Breast epithelium (tissue), 4 donors: ENCODE results near the gene FAM24A. TPM values are rescaled to one million over a fixed set of nuclear protein-coding genes. Genes with fewer than 3 reads are reported as not detected.
A peak's percentile ranks its signal among the peaks of the same experiment; 100 is the strongest.
"Not testable (repeated sequence)": the region's sequence is repeated elsewhere in the genome, so short reads cannot be mapped to it uniquely, and the experiment has no call there.

Experiments
- DNase-seq, 2 donors: peaks; one replicate each; pipeline ENCODE4 v3.0.0-alpha.2; 2019; ENCODE audit warnings: low spot score in 2 of 2
- H3K27ac ChIP-seq, 2 donors: fragments of 200-600 bp; sonication (generic) in 1 of 2; one replicate each; pipeline ENCODE4 v1.5.1; 2016 to 2019; ENCODE audit warnings: mild to moderate bottlenecking in 1 of 2
- H3K27me3 ChIP-seq, 2 donors: fragments of 200-600 bp; sonication (generic) in 1 of 2; one replicate each; pipeline versions ENCODE4 v1.5.1 to v1.6.0; 2017 to 2019; ENCODE audit warnings: control low read depth in 1 of 2, mild to moderate bottlenecking in 1 of 2
- H3K36me3 ChIP-seq: fragments of 200-600 bp; one replicate; pipeline ENCODE4 v1.5.1; 2019
- H3K4me1 ChIP-seq, 2 donors: fragments of 200-600 bp; sonication (generic); one replicate each; pipeline ENCODE4 v1.5.1; 2016 to 2019; ENCODE audit warnings: control low read depth in 1 of 2
- H3K4me3 ChIP-seq, 3 donors: fragments of 200-600 bp; sonication (generic); 1 replicate in 2 of 3; 2 replicates in 1 of 3; pipeline ENCODE4 v1.5.1; 2016 to 2019; ENCODE audit warnings: mild to moderate bottlenecking in 3 of 3, moderate library complexity in 2 of 3
- H3K9me3 ChIP-seq, 2 donors: fragments of 200-600 bp; sonication (generic) in 1 of 2; one replicate each; pipeline ENCODE4 v1.5.1; 2016 to 2019; ENCODE audit warnings: control low read depth in 1 of 2
- CTCF ChIP-seq, 3 donors: fragments of 450-650 bp; IDR thresholded peaks; one replicate each; pipeline ENCODE4 v1.5.1; 2016 to 2017; ENCODE audit warnings: antibody characterized with exemption in 3 of 3, mild to moderate bottlenecking in 3 of 3, moderate library complexity in 3 of 3
- POLR2A ChIP-seq: fragments of 450-650 bp; IDR thresholded peaks from one replicate; pipeline ENCODE4 v1.6.1; 2016; ENCODE audit warnings: antibody characterized with exemption, mild to moderate bottlenecking, moderate library complexity
- POLR2AphosphoS5 ChIP-seq, 3 donors: sonication (generic); formaldehyde crosslinking; IDR thresholded peaks; one replicate each; pipeline ENCODE4 v1.6.1; 2017; ENCODE audit warnings: antibody characterized with exemption in 3 of 3
- intact Hi-C: fragments of 100-400 bp; cut with DNase I; formaldehyde crosslinking; loops from one replicate; pipeline ENCODE4 v1.15.1; 2023; ENCODE audit warnings: low total_unique reads
- total RNA-seq, 3 donors: library from RNA; depleted of rRNA; stranded (reverse); fragments of >200 nt; gene quantifications; one replicate each; pipeline ENCODE4 v1.1.0, GENCODE V29; 2016

Gene FAM24A
- total RNA-seq, 3 donors from 2014 or later, result not detected

GRCh38 chr10:122871947-122872346 lies 38.5 kb upstream of the FAM24A start:
- DNase-seq, H3K27ac ChIP-seq, H3K9me3 ChIP-seq, H3K27me3 ChIP-seq, H3K36me3 ChIP-seq, intact Hi-C loops, H3K4me3 ChIP-seq, H3K4me1 ChIP-seq: not testable (repeated sequence)

GRCh38 chr10:122875843-122876466 lies 34.5 kb upstream of the FAM24A start:
- H3K27ac ChIP-seq, result no peak overlapping the region
- no peak overlapping the region for H3K4me3 ChIP-seq
- no peak for DNase-seq
- no peaks in the 10 kb centered on the region for H3K27me3 ChIP-seq
- intact Hi-C loops, result no loop called here
- TF ChIP-seq CTCF (IDR thresholded peaks at IDR 0.05) (no peak), POLR2AphosphoS5 (IDR thresholded peaks at IDR 0.05) (no peak), POLR2A (no peak)
- H3K9me3 ChIP-seq, result no peaks in the 10 kb centered on the region
- H3K4me1 ChIP-seq, result no peaks in the 10 kb centered on the region
- no peaks in the 10 kb centered on the region for H3K36me3 ChIP-seq

- H3K36me3 ChIP-seq, result no peaks in the 10 kb centered on the region
- TF ChIP-seq CTCF (IDR thresholded peaks at IDR 0.05), result no peak
- no peak for TF ChIP-seq POLR2AphosphoS5 (IDR thresholded peaks at IDR 0.05)
- no peak for TF ChIP-seq POLR2A
- no peaks in the 10 kb centered on the region for H3K9me3 ChIP-seq
- H3K4me3 ChIP-seq, result no peak overlapping the region
- DNase-seq, result no peak
- H3K27ac ChIP-seq, result no peak overlapping the region
- intact Hi-C loops, result no loop called here
- H3K27me3 ChIP-seq, result no peaks in the 10 kb centered on the region
- no peaks in the 10 kb centered on the region for H3K4me1 ChIP-seq
Observed at GRCh38 chr10:122876467-122876855, 33.9 kb upstream of the FAM24A start.

GRCh38 chr10:122877264-122877663 lies 33.1 kb upstream of the FAM24A start:
- no peaks in the 10 kb centered on the region for H3K9me3 ChIP-seq
- DNase-seq, result no peak
- H3K27ac ChIP-seq, result no peak overlapping the region
- no peak for TF ChIP-seq POLR2AphosphoS5 (IDR thresholded peaks at IDR 0.05)
- H3K4me3 ChIP-seq, result no peak overlapping the region
- intact Hi-C loops, result no loop called here
- H3K27me3 ChIP-seq, result no peaks in the 10 kb centered on the region
- no peaks in the 10 kb centered on the region for H3K36me3 ChIP-seq
- H3K4me1 ChIP-seq, result no peaks in the 10 kb centered on the region

GRCh38 chr10:122878799-122879338 lies 31.5 kb upstream of the FAM24A start:
- Histone ChIP-seq H3K4me3 (peak overlapping the region; percentile 57 to 75 (median 73)), H3K27ac (peak overlapping the region; percentile 52 to 65), H3K27me3 (no peaks in the 10 kb centered on the region), H3K36me3 (no peaks in the 10 kb centered on the region), H3K9me3 (no peaks in the 10 kb centered on the region), H3K4me1 (no peaks in the 10 kb centered on the region)
- no peak for DNase-seq
- intact Hi-C loops, result no loop called here
- no peak for TF ChIP-seq POLR2A
- TF ChIP-seq CTCF (IDR thresholded peaks at IDR 0.05), result no peak
- no peak for TF ChIP-seq POLR2AphosphoS5 (IDR thresholded peaks at IDR 0.05)

- peak within 1 kb of the TSS; percentile 52 to 65 for H3K27ac ChIP-seq
- intact Hi-C loops, result no loop called here
Observed at GRCh38 chr10:122879339-122880273, 30.8 kb upstream of the FAM24A start, which contains the start of gene FAM24B. FAM24B (minus strand) TSS chr10:122879581; CDS start chr10:122850515, 29,066 bp downstream.

More at GRCh38 chr10:122879339-122880273, 30.8 kb upstream of the FAM24A start, which contains the start of gene FAM24B:
- DNase-seq, result peak; percentile 81 to 91
- Histone ChIP-seq H3K36me3 (no peaks in the 10 kb centered on the region), H3K27me3 (no peaks in the 10 kb centered on the region), H3K9me3 (no peaks in the 10 kb centered on the region), H3K4me3 (peak within 1 kb of the TSS; percentile 57 to 75 (median 73)), H3K4me1 (no peaks in the 10 kb centered on the region)
- TF ChIP-seq CTCF (IDR thresholded peaks at IDR 0.05), result no peak
- TF ChIP-seq POLR2AphosphoS5 (IDR thresholded peaks at IDR 0.05), result peak in 2 of 3 donors; percentile 23 to 30
- TF ChIP-seq POLR2A, result no peak
